Type B pancreatic cell (in vitro differentiated cells): ENCODE data around the gene FXYD7. TPM values are rescaled to one million over a fixed set of nuclear protein-coding genes. Genes with fewer than 3 reads are reported as not detected.

ENCODE experiments used
- DNase-seq: peaks from one replicate; pipeline ENCODE4 v3.0.0; 2021; ENCODE audit warnings: mixed read lengths; ENCODE audit not compliant: unreplicated experiment; ENCODE audit errors: extremely low spot score
- H3K27ac Mint-ChIP-seq: 2 replicates; pipeline ENCODE4 v1.8.0; 2021; ENCODE audit warnings: mild to moderate bottlenecking, mixed read lengths
- H3K27me3 Mint-ChIP-seq: 2 replicates; pipeline ENCODE4 v1.8.0; 2021; ENCODE audit warnings: mixed read lengths
- H3K36me3 Mint-ChIP-seq: 2 replicates; pipeline ENCODE4 v1.8.0; 2021; ENCODE audit warnings: mixed read lengths
- H3K4me1 Mint-ChIP-seq: one replicate; pipeline ENCODE4 v1.8.0; 2021; ENCODE audit warnings: mixed read lengths; ENCODE audit not compliant: unreplicated experiment
- H3K4me3 Mint-ChIP-seq: 2 replicates; pipeline ENCODE4 v1.8.0; 2021; ENCODE audit warnings: mild to moderate bottlenecking, mixed read lengths
- H3K9me3 Mint-ChIP-seq: 2 replicates; pipeline ENCODE4 v1.8.0; 2021; ENCODE audit warnings: mixed read lengths
- total RNA-seq: library from RNA; stranded (reverse); gene quantifications from 2 replicates; pipeline ENCODE4 v1.2.1, GENCODE V29; 2021; ENCODE audit warnings: low replicate concordance
- TF ChIP-seq, protein P1 (sequence below): fragments of 200-600 bp; sonication (generic); conservative IDR thresholded peaks from 2 replicates; pipeline ENCODE4 v1.5.0; 2021; ENCODE audit warnings: antibody characterized with exemption, mild to moderate bottlenecking

The FXYD7 gene
- total RNA-seq, 1 donor from 2014 or later: 1.5 TPM

DNA sequence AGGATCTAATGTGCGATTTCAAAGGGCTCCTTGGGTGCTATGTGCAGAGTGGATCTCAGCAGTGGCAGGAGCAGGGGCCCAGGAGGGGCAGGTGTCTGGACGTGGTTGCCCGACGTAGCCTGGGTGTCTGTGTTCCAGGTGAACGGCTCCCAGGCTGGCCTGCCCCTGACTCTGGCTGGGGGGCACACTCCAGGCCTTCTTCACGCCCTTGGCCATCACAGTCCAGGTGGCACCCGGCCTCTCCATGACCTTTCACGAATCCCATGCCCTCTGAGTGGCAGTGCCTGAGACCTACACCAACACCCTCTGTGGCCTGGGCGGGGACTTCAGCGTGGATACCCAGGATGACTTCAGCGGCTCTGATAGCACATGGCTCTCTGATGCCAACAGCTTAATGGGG is 38.7 kb upstream of the FXYD7 start:
- no peaks in the 10 kb centered on the region for H3K27me3 Mint-ChIP-seq
- peaks cover 8% of the 10 kb centered on the region for H3K9me3 Mint-ChIP-seq
- no peak for DNase-seq
- TF ChIP-seq, protein P1, sequence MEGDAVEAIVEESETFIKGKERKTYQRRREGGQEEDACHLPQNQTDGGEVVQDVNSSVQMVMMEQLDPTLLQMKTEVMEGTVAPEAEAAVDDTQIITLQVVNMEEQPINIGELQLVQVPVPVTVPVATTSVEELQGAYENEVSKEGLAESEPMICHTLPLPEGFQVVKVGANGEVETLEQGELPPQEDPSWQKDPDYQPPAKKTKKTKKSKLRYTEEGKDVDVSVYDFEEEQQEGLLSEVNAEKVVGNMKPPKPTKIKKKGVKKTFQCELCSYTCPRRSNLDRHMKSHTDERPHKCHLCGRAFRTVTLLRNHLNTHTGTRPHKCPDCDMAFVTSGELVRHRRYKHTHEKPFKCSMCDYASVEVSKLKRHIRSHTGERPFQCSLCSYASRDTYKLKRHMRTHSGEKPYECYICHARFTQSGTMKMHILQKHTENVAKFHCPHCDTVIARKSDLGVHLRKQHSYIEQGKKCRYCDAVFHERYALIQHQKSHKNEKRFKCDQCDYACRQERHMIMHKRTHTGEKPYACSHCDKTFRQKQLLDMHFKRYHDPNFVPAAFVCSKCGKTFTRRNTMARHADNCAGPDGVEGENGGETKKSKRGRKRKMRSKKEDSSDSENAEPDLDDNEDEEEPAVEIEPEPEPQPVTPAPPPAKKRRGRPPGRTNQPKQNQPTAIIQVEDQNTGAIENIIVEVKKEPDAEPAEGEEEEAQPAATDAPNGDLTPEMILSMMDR: no peak
- H3K4me1 Mint-ChIP-seq: peaks cover 4% of the 10 kb centered on the region
- H3K36me3 Mint-ChIP-seq: no peaks in the 10 kb centered on the region
- no peak overlapping the region for H3K4me3 Mint-ChIP-seq
- H3K27ac Mint-ChIP-seq: no peak overlapping the region

DNA sequence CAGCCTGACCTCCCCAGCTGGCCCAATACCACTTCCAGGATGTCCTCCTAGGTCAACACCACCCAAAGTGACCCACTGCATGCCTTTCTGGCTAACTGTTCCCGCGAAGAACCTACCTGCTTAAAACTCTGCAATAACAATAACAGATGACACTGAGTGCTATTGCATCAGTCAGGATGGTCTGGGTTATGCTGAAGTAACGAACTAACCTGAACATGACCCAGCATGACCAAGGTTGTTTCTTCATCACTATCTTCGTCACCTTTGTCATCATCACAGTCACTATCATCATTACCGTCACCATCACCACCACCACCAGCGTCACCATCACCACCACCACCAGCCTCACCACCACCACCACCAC is 38.0 kb upstream of the FXYD7 start:
- Mint-ChIP-seq H3K4me1 (peaks cover 4% of the 10 kb centered on the region), H3K9me3 (peaks cover 8% of the 10 kb centered on the region), H3K36me3 (no peaks in the 10 kb centered on the region), H3K27ac (no peak overlapping the region), H3K4me3 (no peak overlapping the region), H3K27me3 (no peaks in the 10 kb centered on the region)
- TF ChIP-seq, protein P1: no peak
- DNase-seq: no peak

DNA sequence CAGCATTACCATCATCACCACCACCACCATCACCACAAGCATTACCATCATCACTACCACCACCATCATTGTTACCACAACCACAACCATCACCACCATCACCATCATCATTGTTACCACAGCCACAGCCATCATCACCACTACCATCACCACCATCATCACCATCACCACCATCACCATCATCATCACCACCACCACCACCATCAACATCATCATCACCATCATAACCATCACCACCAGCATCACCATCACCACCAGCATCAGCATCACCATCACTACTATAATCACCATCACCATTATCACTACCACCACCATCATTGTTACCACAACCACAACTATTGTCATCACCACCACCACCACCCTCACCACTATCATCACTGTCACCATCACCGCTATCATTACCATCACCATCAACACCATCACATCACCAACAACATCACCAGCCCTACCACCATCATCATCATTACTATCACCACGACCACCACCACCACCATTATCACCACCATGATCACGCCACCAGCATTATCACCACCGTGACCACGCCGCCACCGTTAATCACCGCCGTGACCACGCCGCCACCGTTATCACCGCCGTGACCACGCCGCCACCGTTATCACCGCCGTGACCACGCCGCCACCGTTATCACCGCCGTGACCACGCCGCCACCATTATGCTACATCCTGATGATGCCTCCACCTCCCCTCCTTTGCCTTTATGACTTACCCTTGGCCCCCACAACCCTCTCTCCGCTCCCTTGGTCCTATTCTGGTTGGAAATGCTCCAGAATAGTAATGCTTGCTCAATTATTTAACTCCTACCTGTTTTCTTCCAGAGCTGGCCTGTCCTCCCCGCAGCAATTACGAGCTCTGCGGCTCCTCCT is 37.4 kb upstream of the FXYD7 start:
- Mint-ChIP-seq H3K4me1 (peaks cover 4% of the 10 kb centered on the region), H3K9me3 (peaks cover 8% of the 10 kb centered on the region), H3K27ac (no peak overlapping the region), H3K36me3 (no peaks in the 10 kb centered on the region), H3K4me3 (no peak overlapping the region), H3K27me3 (no peaks in the 10 kb centered on the region)
- DNase-seq: no peak
- TF ChIP-seq, protein P1: no peak

- no peak for DNase-seq
- Mint-ChIP-seq H3K36me3 (no peaks in the 10 kb centered on the region), H3K27me3 (no peaks in the 10 kb centered on the region), H3K4me1 (peaks cover 4% of the 10 kb centered on the region), H3K27ac (no peak overlapping the region), H3K4me3 (no peak overlapping the region), H3K9me3 (peaks cover 8% of the 10 kb centered on the region)
- TF ChIP-seq, protein P1: no peak
Measured at GRCh38 chr19:35106291-35106583, 36.8 kb upstream of the FXYD7 start.

- DNase-seq: no peak
- Mint-ChIP-seq H3K27me3 (no peaks in the 10 kb centered on the region), H3K9me3 (peaks cover 8% of the 10 kb centered on the region), H3K4me1 (peaks cover 7% of the 10 kb centered on the region), H3K36me3 (no peaks in the 10 kb centered on the region), H3K27ac (peak overlapping the region; percentile 50), H3K4me3 (no peak overlapping the region)
- TF ChIP-seq, protein P1: no peak
Measured at GRCh38 chr19:35106898-35107541, 36.0 kb upstream of the FXYD7 start.
